ENCODE results near the gene FBXW10.
"Not testable (repeated sequence)": the region's sequence is repeated elsewhere in the genome, so short reads cannot be mapped to it uniquely, and the experiment has no call there.

Gene FBXW10

DNA sequence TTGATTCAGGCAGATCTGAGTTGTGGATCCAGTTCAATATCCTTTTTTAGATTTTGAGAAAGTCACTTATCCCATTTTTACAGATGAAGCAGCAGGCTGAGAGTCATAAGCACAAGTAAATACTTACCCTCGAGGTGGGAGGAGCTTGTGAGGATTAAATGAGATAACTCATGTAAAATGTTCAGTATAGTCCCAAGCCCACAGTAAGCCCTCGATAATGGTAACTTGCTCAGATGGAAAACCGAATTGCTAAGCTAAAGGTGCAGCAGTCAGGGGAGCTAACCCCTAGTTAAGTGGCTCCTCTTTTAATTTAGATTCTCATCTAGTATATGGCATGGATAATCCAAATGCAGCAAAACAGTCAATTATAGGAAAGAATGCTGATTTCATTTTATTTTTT lies 72.1 kb downstream of the FBXW10 start:
- not testable (repeated sequence) for H3K9ac ChIP-seq (ENCODE audit: low read length); H3K9me3 ChIP-seq (ENCODE audit: control insufficient read depth, low read length); H3K27me3 ChIP-seq (ENCODE audit: control insufficient read depth, insufficient read depth, low read length); H3K36me3 ChIP-seq (ENCODE audit: control insufficient read depth, insufficient read depth, low read length); H3K4me3 ChIP-seq (ENCODE audit: low read length); H3K4me1 ChIP-seq (ENCODE audit: control insufficient read depth, insufficient read depth, low read length)

DNA sequence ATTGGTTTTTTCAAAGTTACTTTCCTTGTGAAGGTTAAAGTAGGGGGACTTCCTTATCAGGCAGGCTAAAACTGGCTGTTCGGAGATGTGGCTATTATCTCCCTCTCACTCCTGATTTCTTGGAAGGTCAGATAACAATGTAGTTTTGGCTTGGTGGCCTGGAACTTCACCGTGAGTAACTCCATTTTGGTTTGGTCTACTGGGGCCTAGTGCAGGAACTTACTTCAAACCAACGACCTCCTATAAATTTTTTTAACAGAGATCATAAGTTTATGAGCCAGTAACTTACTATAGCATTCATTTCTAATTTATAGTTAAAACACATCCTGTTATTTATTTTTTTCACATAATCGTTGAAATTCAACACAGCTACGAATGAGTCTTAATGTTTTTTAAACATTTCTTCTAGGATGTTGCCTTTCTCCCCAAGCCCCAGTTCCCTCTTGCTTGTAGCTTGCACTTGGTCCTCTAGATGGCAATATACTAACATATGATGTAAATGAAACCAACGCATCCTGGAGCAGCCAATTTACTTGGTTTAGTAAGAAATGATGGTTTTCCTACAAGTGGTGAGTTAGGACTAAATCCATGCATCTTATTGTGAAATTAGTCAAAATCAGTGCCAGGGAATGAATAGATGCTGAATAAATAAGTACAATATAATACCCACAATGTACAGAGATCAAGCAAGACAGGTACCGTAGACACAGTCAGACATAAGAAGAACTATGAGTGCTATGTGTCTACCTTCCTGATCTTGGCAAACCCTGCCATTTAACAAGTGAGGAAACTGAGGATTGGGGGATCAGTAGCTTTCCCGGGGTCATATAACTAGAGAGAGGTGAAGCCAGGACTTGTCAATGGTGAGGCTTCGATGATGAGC lies 72.9 kb downstream of the FBXW10 start:
- H3K27me3 ChIP-seq (ENCODE audit: control insufficient read depth, insufficient read depth, low read length); H3K4me1 ChIP-seq (ENCODE audit: control insufficient read depth, insufficient read depth, low read length); H3K9me3 ChIP-seq (ENCODE audit: control insufficient read depth, low read length); H3K9ac ChIP-seq (ENCODE audit: low read length); H3K36me3 ChIP-seq (ENCODE audit: control insufficient read depth, insufficient read depth, low read length); H3K4me3 ChIP-seq (ENCODE audit: low read length): not testable (repeated sequence)

GRCh38 chr17:18821430-18821829 lies 77.6 kb downstream of the FBXW10 start:
- not testable (repeated sequence) for H3K36me3 ChIP-seq (ENCODE audit: control insufficient read depth, insufficient read depth, low read length); H3K4me3 ChIP-seq (ENCODE audit: low read length); H3K4me1 ChIP-seq (ENCODE audit: control insufficient read depth, insufficient read depth, low read length); H3K9ac ChIP-seq (ENCODE audit: low read length); H3K27me3 ChIP-seq (ENCODE audit: control insufficient read depth, insufficient read depth, low read length); H3K9me3 ChIP-seq (ENCODE audit: control insufficient read depth, low read length)

DNA sequence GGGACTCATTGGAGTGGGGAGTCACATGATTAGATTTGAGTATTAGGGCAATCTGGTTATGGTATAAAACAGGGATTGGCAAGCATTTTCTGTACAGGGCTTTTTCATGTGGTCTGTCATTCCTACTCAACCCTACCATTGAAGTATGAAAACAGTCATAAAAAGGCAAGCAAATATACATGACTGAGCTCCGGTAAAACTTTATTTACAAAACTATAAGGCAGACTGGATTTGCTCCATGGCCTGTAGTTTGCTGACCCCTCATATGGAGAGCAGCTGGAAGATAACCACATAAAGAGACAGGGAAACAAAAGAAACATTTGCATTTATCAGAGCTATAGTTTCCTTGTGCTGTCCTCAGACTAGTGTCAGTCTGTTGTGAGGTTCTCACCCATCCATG lies 83.8 kb downstream of the FBXW10 start:
- not testable (repeated sequence) for H3K36me3 ChIP-seq (ENCODE audit: control insufficient read depth, insufficient read depth, low read length); H3K27me3 ChIP-seq (ENCODE audit: control insufficient read depth, insufficient read depth, low read length); H3K4me3 ChIP-seq (ENCODE audit: low read length); H3K9ac ChIP-seq (ENCODE audit: low read length); H3K9me3 ChIP-seq (ENCODE audit: control insufficient read depth, low read length); H3K4me1 ChIP-seq (ENCODE audit: control insufficient read depth, insufficient read depth, low read length)

Measured in mucosa of stomach (tissue), 1 donor.